HG03460 (cell line): ENCODE data around the gene TOB1.
"Not testable (repeated sequence)": the region's sequence is repeated elsewhere in the genome, so short reads cannot be mapped to it uniquely, and the experiment has no call there.

Experiments used
- ATAC-seq: cut with Tn5 transposase; IDR thresholded peaks from one replicate; pipeline ENCODE4 v1.9.1; 2021; ENCODE audit not compliant: unreplicated experiment

TOB1 gene

DNA sequence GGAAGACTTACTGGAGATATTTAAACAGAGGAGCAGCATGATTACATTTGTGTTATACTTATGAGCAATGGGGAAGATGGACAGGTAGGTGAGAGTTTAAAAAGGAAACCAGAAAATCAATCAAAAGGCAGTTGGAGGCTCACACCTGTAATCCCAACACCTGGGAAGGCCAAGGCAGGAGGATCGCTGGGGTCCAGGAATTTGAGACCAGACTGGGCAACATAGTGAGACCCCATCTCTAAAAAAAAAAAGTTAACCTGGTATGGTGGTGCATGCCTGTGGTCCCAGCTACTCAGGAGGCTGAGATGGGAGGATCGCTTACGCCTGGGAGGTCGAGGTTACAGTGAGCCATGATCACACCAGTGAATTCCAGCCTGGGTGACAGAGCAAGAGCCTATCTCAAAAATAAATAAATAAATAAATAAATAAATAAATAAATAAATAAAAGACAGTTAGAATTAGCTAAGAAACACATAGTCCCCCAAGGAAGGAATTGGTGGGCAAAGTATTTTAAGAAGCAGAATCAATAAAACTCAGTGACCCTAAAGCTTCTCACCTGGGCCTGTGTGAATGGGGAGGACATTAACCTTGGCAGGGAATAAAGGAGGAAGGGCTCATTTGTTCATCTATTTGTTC lies 32.3 kb upstream of the TOB1 start:
- ATAC-seq, result no peak

DNA sequence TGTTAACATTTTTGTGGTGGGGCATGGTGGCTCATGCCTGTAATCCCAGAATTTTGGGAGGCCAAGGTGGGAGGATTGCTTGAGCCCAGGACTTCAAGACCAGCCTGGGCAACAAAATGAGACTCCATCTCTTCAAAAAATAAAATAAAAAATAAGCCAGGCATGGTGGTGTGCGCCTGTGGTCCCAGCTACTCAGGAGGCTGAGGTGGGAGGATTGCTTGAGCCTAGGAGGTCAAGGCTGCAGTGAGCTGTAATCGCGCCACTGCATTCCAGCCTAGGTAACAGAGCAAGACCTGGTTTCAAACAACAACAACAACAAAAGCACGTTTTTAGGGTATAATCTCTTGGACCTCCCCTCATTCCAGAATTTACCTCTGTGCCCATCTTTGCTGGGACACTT lies 28.4 kb upstream of the TOB1 start:
- ATAC-seq, result not testable (repeated sequence)

DNA sequence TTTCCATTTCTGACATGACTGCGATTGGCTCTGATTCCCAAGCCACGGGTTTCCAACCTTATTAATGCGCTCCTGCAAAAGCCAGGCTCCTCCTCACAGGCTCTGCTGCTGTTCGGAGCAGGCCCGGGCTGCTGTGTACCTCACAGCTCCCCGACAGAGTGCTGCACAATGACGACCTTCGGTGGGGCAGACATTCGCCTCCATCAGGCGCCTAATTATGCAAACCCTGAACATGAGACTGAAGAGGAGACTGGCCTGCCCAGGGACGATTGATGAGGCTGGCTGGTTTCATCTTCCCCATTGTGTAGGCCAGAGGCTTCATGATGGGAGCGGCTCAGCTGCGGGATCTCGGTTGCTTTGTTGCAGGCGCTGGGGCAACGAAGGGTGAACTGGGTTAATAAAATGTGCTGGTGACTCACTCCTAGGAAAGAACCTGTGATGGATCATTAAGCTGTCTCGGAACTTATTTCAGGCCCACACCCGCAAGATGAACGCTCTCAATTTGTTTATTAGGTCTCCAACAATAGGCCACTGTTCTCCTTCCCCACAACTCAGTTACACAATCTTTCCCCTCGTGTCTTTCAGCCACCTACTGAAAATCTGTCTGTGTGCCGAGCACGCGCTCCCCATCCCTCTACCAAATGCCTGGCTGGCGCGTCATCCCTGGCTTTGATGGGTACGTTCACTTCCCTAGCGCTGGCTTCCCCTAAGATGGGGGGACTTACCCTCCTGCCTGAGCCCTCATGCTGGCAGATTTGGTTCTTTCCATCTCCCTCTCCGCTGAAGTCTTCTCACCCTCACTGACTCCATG lies 27.2 kb upstream of the TOB1 start:
- ATAC-seq, result no peak

DNA sequence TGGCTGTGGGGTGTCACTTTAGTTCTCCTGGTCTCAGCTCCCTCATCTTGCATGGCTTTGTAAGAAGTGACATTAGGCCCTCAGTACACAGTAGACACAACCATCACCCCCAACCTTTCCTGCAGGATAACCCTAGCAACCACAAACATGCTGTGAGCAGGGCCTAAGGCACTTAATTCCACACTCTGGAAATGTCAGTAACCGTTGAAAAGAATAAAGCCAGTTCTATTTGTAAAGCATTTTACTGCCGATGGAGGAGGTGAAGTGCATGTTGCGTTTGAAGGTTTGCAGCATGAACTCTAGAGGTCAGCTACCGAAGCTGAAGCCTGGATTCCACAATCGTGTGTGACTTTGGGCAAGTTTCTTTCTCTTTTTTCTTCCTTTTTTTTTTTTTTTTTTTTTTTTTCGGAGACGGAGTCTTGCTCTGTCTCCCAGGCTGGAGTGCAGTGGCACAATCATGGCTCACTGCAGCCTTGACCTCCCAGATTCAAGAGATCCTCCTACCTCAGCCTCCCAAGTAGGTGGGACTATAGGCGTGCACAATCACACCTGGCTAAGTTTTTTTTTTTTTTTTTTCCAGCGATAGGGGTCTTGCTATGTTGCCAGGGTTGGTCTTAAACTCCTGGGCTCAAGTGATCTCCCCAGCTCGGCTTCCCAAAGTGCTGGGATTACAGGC lies 26.1 kb upstream of the TOB1 start:
- no peak for ATAC-seq

DNA sequence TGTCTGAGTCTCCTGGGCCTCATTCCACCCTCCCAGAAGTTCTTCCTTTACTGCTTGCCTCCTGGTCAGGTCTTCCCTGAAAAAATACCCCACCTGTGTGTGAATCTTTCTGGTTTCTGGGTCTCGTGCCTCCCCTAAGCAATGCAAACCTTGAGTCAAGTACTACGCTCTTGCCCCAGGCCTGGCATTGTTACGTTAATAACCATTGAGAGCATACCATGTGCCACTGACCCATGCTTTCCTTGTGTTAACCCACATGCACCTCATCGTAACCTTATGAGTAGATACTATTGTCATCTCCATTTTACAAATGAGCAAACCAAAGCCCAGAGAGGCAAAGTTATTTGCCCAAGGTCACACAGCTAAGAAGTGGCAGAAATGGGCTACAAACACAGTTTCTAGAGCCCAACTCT lies 25.4 kb upstream of the TOB1 start:
- ATAC-seq, result no peak

DNA sequence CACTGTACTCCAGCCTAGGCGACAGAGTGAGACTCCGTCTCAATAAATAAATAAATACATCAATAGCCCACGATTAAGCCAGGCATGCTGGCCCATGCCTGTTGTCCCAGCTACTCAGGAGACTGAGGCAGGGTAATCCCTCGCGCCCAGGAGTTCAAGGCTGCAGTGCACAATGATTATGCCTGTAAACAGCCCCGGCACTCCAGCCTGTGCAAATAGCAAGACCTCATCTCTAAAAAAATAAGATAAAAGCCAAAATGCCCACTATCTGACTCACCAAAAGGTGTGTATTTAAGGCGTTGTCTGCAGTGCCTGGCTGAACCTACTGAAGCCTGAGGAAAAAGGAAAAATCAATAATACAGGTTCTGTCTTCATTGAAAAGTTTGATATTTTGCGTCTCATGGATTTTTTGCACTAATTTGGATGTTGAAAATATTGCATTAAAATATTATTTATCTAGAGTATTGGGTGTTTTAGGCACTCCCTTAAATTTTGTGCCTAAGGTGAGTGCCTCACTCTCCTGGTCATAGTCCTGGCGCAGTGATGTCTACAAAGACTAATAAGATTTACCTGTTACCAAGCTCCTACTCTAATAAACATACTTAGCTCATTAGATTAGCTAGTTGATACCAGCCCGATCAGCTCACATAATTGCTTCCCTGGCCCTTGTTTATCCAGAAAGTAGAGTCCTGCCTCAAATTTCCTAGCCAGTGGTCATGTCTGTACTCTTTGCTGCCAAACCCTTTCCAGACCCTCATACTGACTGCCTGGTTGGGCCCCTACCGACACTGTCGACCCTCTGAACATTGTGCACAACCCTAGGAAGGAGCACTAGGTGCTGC lies 24.7 kb upstream of the TOB1 start:
- no peak for ATAC-seq

DNA sequence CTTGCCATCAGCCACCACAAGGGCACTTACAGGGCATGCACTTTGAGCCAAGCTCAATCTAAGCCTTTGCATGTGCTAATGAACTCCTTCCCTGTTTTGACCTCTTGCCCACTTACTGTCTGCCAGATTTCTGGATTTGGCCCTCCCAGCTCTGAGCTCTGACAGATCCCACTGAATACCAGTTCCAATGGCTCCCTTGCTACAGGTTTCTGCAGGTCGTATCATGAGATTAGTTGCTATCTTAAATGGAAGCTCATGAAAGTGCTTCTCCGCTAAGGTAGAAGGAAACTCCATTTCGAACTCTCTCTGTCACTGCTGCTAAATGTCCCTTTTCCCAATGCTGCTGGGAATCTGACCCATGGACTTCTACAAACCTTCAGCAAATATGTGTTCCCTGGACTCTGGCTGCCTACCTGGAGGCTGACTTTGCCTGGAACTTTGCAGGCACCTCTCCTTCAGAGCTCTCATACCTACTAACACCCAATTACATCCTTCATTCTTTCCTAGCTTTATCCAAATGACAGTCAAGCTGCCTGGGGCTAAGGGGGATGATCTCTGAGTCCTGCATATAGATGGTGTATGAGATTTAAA lies 23.5 kb upstream of the TOB1 start:
- ATAC-seq, result no peak

DNA sequence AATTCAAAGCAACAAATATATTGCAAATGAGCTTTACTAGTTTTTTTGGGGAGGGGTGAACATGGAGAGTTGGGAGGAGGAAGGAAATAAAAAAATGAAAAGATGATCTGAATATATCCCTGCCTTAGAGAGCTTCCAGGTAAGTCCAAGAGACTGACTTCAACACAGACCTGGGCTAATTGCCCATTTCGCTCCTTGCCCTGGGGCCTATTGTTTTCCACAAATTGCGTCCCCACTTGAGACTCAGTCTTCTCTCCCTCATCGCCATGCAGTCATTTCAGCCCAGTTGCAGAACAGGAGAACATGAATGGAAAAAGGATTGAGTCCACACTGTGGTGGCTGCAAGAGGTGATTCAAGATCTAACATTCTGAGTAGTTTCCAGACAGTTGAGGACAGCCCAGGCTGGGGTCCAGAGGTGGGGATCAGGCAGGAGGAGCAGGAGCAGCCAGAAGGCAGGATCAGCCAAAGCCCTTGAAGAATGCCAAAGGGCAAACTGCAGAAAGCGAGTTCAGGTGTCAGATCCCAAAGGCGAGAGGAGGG lies 21.6 kb upstream of the TOB1 start:
- no peak for ATAC-seq

DNA sequence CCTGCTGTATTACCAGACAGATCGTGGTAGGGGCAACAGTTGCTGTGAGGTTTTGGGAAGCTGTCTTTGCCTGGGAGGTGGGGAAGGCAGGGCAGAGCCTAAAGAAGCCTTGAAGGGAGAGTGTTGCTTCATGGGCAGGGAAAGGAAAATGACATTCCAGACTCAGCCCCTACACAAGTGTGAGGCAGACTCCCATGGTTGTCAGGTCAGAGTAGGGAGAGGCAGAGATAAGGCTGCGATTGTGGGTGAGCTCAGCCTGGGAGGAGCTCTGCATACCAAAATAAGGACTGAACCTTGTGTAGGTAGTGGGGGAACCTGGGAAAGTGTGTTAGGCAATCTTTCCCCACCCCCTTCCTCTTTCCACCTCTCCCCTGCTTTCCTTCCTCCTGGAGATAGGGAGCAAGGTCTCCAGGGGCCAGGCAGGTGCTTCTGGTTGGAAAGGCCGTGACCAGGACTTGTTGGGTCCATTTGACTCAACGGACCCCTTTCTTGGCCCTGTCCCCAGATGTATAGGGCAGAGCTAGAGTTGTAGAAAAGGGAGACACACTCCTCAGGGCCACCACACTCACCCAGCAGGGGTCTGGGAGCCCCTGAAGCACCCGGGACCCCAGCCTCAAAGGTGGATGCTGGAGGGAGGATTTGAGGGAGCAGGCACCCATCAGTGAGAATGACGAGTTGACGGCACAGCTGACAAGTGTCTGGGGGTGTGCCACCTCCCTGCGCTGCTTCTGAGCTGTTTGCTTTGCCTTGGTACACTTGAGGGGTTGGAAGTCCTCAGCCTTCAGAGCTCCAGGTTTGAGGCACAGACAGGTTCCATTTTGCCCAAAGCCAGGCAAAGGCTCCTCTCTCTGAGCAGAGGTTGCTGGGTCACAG lies 18.5 kb upstream of the TOB1 start:
- no peak for ATAC-seq

DNA sequence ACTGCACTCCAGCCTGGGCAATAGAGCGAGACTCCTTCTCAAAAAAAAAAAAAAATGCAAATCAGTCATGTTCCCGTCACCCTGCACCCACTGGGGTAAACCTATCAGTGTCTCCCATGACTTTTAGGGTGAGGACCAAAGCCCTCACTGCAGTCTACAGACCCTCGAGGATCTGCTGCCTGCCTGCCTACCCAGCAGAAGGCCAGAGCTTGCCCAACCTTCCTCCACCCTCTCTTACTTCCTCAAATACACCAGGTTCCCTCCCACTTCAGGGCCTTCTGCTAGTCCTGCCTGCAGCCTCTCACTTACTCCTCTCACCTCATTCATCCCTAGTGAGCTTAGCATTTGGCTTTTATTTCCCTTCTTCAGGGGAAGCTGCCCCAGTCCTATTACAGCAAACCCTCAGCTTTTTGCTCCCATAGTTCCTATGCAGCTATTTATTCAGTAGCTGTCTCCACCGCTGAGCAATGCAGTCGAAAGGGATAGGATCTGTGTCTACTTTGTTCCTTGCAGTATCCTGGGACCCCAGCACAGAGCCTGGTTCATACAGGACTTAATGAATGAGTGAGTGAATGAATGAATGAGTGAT lies 17.8 kb upstream of the TOB1 start:
- ATAC-seq, result no peak

DNA sequence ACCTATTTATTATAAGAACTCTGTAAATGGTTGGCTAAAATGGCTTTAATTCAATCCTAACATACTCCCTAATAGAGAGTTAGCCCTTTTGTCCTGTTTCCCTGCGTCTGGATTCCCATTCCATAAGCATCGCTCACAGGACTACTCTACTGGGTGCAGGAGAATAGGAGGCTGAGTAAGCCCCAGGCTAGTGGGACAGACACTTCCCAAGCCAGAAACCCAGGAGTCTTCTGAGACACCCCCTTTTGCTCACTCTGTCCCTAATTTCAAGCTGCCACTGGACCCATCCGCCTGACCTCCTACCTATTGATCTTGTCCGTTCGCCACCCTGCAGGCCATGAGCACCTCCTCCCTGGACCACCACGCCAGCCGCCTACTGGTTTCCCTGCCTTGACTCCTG lies 16.7 kb upstream of the TOB1 start:
- no peak for ATAC-seq

DNA sequence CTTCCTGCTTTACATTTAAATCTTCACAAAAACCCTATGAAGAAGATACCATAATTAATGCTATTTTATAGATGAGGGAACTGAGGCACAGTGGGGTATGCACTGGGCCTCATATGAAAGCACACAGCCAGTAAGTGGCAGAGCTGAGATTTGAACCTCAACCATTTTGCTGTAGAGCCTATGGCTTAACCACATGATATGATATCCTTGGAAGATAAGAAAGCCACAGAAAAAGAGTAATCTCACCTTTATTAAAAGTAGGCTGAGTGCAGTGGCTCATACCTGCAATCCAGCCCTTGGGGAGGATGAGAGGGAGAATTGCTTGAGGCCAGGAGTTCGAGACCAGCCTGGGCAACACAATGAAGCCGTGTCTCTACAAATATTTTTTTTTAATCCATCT lies 15.0 kb upstream of the TOB1 start:
- ATAC-seq, result no peak

DNA sequence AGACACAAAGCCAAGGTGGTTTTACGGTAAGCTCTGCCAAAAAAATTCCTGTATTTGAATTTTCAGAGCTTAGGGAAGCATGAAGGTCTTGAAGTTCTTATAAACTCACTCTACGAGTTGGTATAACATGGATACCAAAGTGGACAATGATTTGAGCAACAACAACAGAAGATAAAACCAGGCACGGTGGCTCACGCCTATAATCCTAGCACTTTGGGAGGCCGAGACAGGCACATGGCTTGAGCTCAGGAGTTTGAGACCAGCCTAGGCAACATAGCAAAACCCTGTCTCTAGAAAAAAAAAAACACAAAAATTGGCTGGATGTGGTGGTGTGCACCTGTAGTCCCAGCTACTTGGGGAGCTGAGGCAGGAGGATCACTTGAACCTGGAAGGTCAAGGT lies 12.9 kb upstream of the TOB1 start:
- ATAC-seq, result no peak

DNA sequence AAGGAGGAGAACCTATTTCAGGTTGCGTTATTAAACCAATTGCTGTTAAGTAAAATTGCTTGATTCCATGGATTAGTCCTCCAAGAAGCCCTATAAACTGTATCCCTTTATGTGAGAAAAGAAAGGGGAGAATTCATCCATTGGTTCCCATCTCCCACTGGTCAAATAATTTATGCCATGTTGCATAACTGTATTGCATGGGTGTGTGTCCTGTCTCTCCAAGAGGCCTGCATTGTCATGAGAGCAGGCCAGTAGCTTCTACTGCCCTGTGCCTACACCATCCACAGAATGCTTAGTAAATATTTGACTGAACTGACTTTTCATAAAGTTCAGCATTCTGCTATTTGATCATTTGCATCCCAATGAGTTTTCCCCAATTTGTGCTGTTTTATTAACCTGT lies 11.7 kb upstream of the TOB1 start:
- ATAC-seq, result no peak

DNA sequence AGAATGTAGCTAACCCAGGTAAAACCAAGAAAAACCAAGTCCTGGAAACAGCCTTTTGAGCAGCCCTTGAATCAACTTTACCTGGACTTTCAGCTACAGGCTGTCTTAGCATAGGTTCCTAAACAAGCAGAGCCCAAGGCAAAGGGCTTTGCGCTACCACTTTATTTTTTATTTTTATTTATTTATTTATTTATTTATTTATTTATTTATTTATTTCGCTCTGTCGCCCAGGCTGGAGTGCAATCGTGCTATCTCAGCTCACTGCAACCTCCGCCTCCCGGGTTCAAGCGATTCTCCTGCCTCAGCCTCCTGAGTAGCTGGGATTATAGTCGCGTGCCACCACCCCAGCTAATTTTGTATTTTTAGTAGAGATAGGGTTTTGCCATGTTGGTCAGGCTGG lies 10.9 kb upstream of the TOB1 start:
- not testable (repeated sequence) for ATAC-seq

DNA sequence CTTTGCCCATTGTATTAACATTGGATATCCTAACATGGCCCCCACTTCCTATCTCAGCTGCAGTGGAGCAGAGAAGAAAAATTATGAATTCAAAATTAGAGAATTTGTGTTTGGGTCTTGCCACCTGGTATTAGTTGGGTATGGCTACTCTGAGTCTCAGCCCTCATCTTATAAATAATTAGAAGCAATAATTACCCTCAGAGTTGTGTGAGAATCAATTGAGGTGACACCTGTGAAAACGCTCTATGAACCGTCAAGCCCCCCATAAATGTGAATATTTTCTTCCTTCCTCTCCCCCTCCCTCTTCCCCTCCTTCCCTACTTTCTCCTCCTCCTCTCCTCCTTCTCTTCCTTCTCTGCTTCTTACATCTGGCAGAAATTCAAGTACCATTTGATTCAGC lies 8.9 kb upstream of the TOB1 start:
- ATAC-seq, result no peak

DNA sequence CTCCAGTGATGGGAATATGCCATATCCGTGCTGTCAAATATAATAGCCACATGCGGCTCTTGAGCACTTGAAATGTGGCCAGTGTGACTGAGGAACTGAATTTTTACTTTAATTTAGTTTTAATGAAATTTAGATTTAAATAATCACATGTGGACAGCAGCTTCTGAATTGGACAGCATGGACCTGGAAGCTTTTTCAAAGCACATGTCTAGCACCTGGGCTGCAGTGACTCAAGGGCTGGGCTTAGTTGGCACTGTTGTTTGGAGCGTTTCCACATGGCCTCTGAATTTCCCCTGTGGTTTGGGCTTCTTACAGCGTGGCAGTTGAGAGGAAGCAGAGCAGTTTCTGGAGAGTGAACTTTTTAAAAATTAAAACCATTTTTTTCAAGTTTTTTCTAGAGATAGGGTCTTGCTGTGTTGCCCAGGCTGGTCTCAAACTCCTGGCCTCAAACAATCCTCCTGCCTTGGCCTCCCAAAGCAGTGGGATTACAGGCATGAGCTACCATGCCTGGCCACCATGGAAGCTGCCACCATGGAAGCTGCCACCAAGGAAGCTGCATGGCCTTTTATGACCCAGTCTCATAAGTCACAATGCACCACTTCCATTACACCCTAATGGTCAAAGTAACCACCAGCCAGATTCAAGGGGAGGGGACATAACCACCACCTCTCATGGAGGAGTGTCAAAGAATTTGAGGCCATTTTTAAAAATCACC lies 6.7 kb upstream of the TOB1 start:
- ATAC-seq, result no peak

DNA sequence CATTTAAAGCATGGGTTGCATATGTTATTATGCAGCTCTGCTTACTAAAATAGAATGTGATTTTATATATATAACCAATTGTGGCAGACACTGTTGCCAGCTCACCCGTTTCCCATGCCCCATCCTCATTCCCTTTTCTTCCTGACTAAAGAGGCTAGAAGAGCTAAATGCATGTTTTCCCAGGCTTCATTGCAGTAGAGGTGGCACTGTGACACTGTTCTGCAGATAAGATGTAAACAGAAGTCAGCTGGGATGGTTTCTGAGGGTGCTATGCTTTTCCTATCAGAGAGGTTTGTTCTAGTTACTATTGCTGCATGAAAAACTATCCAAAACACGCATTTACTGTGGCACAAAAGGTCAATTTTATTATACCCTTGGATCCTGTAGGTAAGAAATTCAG lies 5.7 kb upstream of the TOB1 start:
- no peak for ATAC-seq

DNA sequence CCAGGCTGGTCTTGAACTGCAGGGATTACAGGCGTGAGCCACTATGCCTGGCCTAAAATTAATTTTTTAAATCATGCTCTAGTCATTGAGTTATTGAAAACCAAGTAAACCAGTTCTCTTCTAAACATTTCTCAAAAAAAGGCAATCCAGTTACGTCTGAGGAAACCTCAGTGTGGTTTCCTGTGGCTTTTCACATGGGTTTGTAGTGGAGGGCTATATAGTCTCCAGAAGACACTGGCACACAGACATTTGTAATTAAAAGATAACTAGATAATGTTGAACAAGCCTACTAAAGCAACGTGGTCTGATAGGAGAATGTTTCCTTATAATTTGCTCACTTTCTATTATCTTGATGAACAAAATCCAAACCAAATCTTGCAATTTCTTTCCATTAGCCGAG lies 5.2 kb upstream of the TOB1 start:
- no peak for ATAC-seq
